GM18951 (cell line): ENCODE data around the gene PDE3B.
"Not testable (repeated sequence)": the region's sequence is repeated elsewhere in the genome, so short reads cannot be mapped to it uniquely, and the experiment has no call there.

Experiments
- POLR2A ChIP-seq: IDR thresholded peaks from 4 replicates; pipeline ENCODE4 v1.6.1; 2011; ENCODE audit warnings: mild to moderate bottlenecking; ENCODE audit not compliant: insufficient read length, insufficient read depth; ENCODE audit errors: extremely low read depth
- in situ Hi-C: fragments of 300-500 bp; cut with MboI; formaldehyde crosslinking; loops from one replicate; pipeline ENCODE4 v1.12.0; 2022; ENCODE audit warnings: low sequenced_read_pairs, mixed read lengths, inconsistent platforms; ENCODE audit not compliant: unreplicated experiment

PDE3B gene

DNA sequence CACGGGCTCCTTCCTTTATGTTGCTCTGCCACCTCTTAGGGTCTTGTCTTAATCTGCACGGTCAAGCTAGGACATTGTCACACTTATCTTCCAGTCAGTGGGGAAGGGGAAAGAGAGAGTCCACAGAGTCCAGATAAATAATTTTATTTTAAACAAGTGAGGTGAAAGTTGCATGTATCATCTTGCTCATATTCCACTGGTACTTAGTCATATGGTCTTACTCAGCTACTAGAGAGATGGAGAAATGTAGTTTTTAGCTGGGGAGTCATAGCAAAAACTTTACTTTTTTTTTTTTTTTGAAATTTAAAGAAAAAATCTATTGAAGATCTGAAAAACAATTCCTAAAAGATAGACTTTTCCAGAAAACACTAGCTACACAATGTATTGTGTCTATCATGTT, 29.0 kb downstream of the PDE3B start:
- in situ Hi-C loops: no loop called here
- TF ChIP-seq POLR2A: no peak

DNA sequence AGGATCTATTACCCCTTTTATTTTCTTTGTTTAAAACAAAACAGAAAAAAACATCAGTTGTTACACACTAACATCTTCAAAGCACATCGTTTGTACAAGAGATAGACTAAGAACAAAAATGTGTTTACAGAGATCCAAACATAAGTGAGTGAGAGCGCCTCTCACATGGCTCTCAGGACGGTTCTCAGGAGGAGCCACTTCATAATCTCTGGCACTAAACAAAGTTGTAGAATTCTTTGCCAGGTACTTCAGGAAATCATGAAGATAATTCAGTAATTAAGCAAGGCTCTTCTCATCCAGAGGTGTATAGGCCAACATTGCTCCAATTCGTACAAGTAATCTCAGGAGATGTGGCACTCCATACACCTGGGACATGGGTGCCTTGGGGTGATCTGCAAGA, 29.8 kb downstream of the PDE3B start:
- in situ Hi-C loops: no loop called here

GRCh38 chr11:14673824-14674405, 30.3 kb downstream of the PDE3B start:
- in situ Hi-C loops: no loop called here
- no peak for TF ChIP-seq POLR2A

More for the DNA sequence above, 29.8 kb downstream of the PDE3B start:
- TF ChIP-seq POLR2A: no peak

- in situ Hi-C loops: no loop called here
- no peak for TF ChIP-seq POLR2A
These were observed 32.5 kb downstream of the PDE3B start for GRCh38 chr11:14676068-14676467.

- no peak for TF ChIP-seq POLR2A
- in situ Hi-C loops: no loop called here
These were observed 33.5 kb downstream of the PDE3B start for GRCh38 chr11:14677146-14677545.

DNA sequence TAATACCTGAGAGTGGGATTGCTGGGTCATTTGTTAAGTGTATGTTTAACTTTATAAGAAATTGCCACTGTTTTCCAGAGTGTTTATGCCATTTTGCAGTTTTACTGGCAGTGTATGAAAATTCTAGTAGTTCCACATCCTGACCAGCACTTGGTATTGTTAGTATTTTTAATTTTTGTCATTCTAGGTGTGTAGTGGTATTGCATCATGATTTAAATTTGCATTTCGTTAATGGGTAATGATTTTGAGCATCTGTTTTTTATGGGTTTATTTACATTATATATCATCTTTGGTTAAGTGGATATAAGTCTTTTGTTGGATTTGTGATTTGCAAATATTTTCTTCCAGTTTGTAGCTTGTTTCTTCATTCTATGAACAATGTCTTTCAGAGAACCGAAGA, 34.7 kb downstream of the PDE3B start:
- TF ChIP-seq POLR2A: no peak
- in situ Hi-C loops: no loop called here

DNA sequence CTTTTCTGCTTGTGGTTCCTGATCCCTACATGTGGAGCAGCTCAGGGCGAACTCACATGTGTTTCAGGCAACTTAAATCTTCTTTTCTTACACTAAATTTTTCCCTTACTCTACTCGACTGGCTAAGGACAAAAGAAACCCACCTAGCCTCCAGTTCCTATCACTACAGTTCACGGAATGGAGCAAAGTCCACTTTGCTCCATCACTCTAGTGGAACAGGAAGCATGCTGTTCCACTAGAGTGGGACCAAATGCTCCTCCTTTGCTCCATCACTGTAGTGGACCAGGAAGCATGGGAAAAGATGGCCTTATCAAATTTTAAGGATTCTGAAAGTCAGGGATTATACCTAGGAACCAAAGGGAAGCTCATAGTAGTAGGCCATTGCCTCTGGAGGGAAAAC, 36.1 kb downstream of the PDE3B start:
- in situ Hi-C loops: no loop called here
- TF ChIP-seq POLR2A: no peak

DNA sequence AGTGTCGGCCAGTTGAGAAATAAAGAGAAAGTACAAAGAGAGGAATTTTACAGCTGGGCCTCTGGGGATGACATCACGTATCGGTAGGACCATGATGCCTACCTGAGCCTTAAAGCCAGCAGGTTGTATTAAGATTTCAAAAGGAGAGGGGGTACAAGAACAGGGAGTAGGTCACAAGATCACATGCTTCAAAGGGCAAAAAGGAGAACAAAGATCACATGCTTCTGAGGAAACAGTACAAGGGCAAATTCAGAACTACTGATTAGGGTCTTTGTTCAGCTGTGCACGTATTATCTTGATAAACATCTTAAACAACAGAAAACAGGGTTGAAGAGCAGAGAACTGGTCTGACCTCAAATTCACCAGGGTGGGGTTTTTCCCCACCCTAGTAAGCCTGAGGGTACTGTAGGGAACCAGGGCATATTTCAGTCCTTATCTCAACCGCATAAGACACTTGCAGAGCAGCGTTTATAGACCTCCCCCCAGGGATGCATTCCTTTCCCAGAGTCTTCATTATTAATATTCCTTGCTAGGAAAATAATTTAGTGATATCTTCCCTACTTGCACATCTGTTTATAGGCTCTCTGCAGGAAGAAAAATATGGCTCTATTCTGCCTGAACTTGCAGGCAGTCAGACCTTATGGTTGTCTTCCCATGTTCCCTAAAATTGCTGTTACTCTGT, 40.8 kb downstream of the PDE3B start:
- in situ Hi-C loops: not testable (repeated sequence)

DNA sequence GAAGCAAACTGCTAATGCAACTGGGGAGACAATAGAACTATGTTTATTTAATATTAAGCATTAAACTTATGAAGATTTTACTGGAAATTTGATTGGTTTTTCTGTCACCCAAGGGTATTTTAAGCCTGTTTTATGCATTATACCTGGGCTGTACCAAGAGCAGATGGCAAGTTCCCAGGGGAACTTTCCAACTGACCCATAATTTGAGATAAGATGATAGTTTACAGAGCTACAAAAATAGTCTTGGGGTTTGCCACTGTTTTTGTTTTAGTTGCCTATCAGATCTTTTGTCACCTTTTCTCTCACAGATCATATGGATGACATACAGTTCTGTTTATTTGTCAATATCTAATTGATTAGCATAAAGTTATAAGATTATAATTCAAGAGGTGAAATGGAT, 43.9 kb downstream of the PDE3B start:
- in situ Hi-C loops: no loop called here
- TF ChIP-seq POLR2A: no peak

GRCh38 chr11:14687943-14688627, 44.5 kb downstream of the PDE3B start:
- no peak for TF ChIP-seq POLR2A

GRCh38 chr11:14695656-14696055, 52.1 kb downstream of the PDE3B start:
- in situ Hi-C loops: not testable (repeated sequence)

More at GRCh38 chr11:14687943-14688627, 44.5 kb downstream of the PDE3B start:
- in situ Hi-C loops: no loop called here

DNA sequence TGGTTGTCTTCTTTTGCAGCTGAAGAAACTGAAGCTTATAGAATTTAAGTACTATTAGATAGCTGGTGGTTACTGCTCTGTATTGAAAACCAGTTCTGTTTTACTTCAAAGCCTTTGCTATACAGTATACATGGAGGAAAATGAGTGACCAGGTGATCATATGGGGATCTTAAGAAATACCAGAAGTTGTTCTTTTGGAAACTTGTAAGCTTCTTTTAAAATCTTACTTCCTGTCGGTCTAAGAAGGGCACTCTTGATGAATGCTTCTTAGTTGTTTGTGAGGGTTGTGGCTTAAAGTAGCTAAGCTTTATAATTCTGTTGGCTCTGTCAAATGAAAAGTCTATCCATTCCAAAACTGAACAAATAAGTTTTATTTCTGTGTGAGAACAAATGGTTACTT, 55.2 kb downstream of the PDE3B start:
- in situ Hi-C loops: no loop called here
- no peak for TF ChIP-seq POLR2A

DNA sequence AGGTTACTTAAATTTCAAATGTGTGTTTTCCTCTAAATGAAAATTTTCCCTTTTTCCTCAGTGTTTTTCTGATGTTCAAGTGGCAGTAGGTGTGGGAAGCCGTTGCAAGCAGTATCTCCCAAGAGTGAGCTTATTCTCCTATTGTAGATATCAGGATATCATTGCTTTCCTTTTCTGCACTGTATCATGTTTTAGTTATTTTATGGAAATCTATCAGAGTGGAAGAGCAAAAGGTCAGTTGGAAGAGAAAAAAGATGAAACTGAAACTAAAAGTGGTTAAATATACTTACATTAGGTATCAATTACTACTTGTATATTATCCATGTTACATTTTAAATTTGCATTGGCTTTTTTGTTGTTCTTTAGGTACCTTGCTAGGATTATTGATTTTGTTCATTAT, 57.0 kb downstream of the PDE3B start:
- no peak for TF ChIP-seq POLR2A
- in situ Hi-C loops: no loop called here

- in situ Hi-C loops: no loop called here
- TF ChIP-seq POLR2A: no peak
These were observed 59.2 kb downstream of the PDE3B start for GRCh38 chr11:14702760-14703159.
